Stimulated activated CD4-positive, alpha-beta T cell treated with anti-CD3 and anti-CD28 coated beads, Interleukin-2, amount 100 ng/mL, for 48 hours (primary cell): ENCODE measurements around the gene RNU1-2.
"Not testable (repeated sequence)": the region's sequence is repeated elsewhere in the genome, so short reads cannot be mapped to it uniquely, and the experiment has no call there.

Experiments
- DNase-seq, 2 donors: peaks; one replicate each; pipeline ENCODE4 v3.0.0-alpha.2; 2020

Gene RNU1-2

GRCh38 chr1:16888860-16889816, 6.6 kb upstream of the RNU1-2 start:
- DNase-seq: peak; percentile 77

- DNase-seq: not testable (repeated sequence)
Observed at GRCh38 chr1:16890539-16891021, 5.2 kb upstream of the RNU1-2 start.

- not testable (repeated sequence) for DNase-seq
Observed at GRCh38 chr1:16891057-16891456, 4.7 kb upstream of the RNU1-2 start.

GRCh38 chr1:16892978-16893525, 2.7 kb upstream of the RNU1-2 start:
- DNase-seq: not testable (repeated sequence)

- not testable (repeated sequence) for DNase-seq
Observed at GRCh38 chr1:16893796-16894195, 2.0 kb upstream of the RNU1-2 start.

GRCh38 chr1:16894338-16894737, 1.4 kb upstream of the RNU1-2 start:
- DNase-seq: not testable (repeated sequence)

- DNase-seq: not testable (repeated sequence)
Observed at GRCh38 chr1:16895233-16895597, 565 bp upstream of the RNU1-2 start.

GRCh38 chr1:16896316-16897055, 706 bp downstream of the RNU1-2 start:
- DNase-seq: peak; percentile 69 to 70

GRCh38 chr1:16897653-16898052, 1.9 kb downstream of the RNU1-2 start:
- DNase-seq: not testable (repeated sequence)

GRCh38 chr1:16898298-16898697, 2.5 kb downstream of the RNU1-2 start:
- not testable (repeated sequence) for DNase-seq

GRCh38 chr1:16899020-16899419, 3.2 kb downstream of the RNU1-2 start:
- not testable (repeated sequence) for DNase-seq

- DNase-seq: no peak
Observed at GRCh38 chr1:16900751-16901150, 5.0 kb downstream of the RNU1-2 start.

GRCh38 chr1:16901371-16901770, 5.6 kb downstream of the RNU1-2 start:
- not testable (repeated sequence) for DNase-seq

GRCh38 chr1:16903054-16903453, 7.3 kb downstream of the RNU1-2 start:
- DNase-seq: no peak

- no peak for DNase-seq
Observed at GRCh38 chr1:16903458-16903796, 7.6 kb downstream of the RNU1-2 start.

- peak; percentile 96 to 100 for DNase-seq
Observed at GRCh38 chr1:16904560-16905109, 8.9 kb downstream of the RNU1-2 start.

- DNase-seq: peak in 1 of 2 donors; percentile 47
Observed at GRCh38 chr1:16905110-16905867, 9.5 kb downstream of the RNU1-2 start.

- no peak for DNase-seq
Observed at GRCh38 chr1:16905868-16906702, 10.3 kb downstream of the RNU1-2 start.

- no peak for DNase-seq
Observed at GRCh38 chr1:16906873-16907272, 11.1 kb downstream of the RNU1-2 start.

- DNase-seq: no peak
Observed at GRCh38 chr1:16907870-16908758, 12.3 kb downstream of the RNU1-2 start.
